Measurements from ENCODE around the gene FLOT1. TPM values are rescaled to one million over a fixed set of nuclear protein-coding genes. Genes with fewer than 3 reads are reported as not detected.

FLOT1 gene
- total and polyA plus RNA-seq, 2 donors (not counting 1 experiment from before 2014, with no cell fraction given): 71.2 to 79.4 TPM

DNA sequence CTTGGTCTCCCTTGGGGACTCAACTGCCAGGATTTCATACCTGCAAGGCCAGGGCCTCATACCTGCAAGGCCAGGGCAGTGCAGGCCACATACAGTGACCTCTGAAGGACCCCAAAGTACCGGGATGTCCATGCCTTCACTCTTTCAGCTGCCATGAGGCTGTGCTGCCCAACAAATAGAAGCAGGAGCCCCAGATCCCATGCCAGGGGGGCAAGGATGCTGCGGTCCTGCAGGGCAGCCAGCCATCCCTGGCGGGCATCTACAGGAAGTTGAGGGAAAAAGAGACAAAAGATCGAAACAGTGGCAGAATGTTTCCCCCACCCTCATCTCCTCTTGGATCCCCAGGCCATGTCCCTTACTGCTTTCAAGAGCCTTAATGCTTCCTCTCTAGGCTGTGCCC lies 52.5 kb downstream of the FLOT1 start:
- no peaks in the 10 kb centered on the region for H3K9me3 Mint-ChIP-seq (ENCODE audit: insufficient read depth)
- Histone ChIP-seq H3K4me1 (ENCODE audit: control insufficient read depth in 2 of 2, insufficient read depth in 2 of 2, low read length in 2 of 2) (peaks cover 36 to 43% of the 10 kb centered on the region in 2 donors), H3K36me3 (replicated peaks in 1 of 2; ENCODE audit: control extremely low read depth in 1 of 2, control insufficient read depth in 1 of 2, extremely low read depth in 1 of 2, insufficient read depth in 2 of 2, low read length in 1 of 2) (peaks cover 0 to 3% of the 10 kb centered on the region in 2 experiments), H3K79me2 (ENCODE audit: control insufficient read depth, insufficient read depth, low read length) (peaks cover 30% of the 10 kb centered on the region), H3K4me2 (replicated peaks; ENCODE audit: low read depth, low read length, poor library complexity, severe bottlenecking) (peak overlapping the region; percentile 100), H3K27me3 (replicated peaks in 1 of 4; ENCODE audit: control extremely low read depth in 1 of 4, control insufficient read depth in 3 of 4, insufficient read depth in 4 of 4, low read length in 3 of 4) (no peaks in the 10 kb centered on the region), H3K9me3 (ENCODE audit: control extremely low read depth in 1 of 3, control insufficient read depth in 2 of 3, insufficient read depth in 1 of 3, low read length in 2 of 3) (no peaks in the 10 kb centered on the region), H3K9ac (ENCODE audit: low read length) (peak overlapping the region; percentile 98), H3K27ac (ENCODE audit: low read length in 2 of 2) (peak overlapping the region; percentile 93 to 97), H3K4me3 (ENCODE audit: control extremely low read depth in 1 of 5, extremely low read depth in 1 of 5, insufficient read depth in 1 of 5, low read depth in 2 of 5, low read length in 4 of 5) (peak overlapping the region; percentile 65 to 94 (median 79)), H2AFZ (ENCODE audit: insufficient read depth, low read depth, low read length, poor library complexity, severe bottlenecking) (peak overlapping the region; percentile 65), H4K20me1 (ENCODE audit: control insufficient read depth, insufficient read depth, low read length, poor library complexity, severe bottlenecking) (peaks cover 26% of the 10 kb centered on the region)
- DNase-seq (peak; percentile 29), ATAC-seq (ENCODE audit: low read depth) (no peak)
- no peak for TF ChIP-seq EZH2 (IDR thresholded peaks at IDR 0.05; ENCODE audit: borderline replicate concordance, insufficient read depth, low read depth, low read length, poor library complexity, severe bottlenecking)
- TF ChIP-seq, protein P1, sequence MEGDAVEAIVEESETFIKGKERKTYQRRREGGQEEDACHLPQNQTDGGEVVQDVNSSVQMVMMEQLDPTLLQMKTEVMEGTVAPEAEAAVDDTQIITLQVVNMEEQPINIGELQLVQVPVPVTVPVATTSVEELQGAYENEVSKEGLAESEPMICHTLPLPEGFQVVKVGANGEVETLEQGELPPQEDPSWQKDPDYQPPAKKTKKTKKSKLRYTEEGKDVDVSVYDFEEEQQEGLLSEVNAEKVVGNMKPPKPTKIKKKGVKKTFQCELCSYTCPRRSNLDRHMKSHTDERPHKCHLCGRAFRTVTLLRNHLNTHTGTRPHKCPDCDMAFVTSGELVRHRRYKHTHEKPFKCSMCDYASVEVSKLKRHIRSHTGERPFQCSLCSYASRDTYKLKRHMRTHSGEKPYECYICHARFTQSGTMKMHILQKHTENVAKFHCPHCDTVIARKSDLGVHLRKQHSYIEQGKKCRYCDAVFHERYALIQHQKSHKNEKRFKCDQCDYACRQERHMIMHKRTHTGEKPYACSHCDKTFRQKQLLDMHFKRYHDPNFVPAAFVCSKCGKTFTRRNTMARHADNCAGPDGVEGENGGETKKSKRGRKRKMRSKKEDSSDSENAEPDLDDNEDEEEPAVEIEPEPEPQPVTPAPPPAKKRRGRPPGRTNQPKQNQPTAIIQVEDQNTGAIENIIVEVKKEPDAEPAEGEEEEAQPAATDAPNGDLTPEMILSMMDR (IDR thresholded peaks at IDR 0.05): no peak
- H3K27me3 Mint-ChIP-seq: no peaks in the 10 kb centered on the region
- intact Hi-C loops (cut with micrococcal nuclease): loop anchor here (1.0 kb wide), 1 partner anchor 8 kb away; no protein-coding TSS in a partner anchor
- CTCF ChIA-PET: interaction anchor here (1.1 to 8.9 kb wide), 5 partner anchors 10 to 145 kb away, joined by 3 to 151 read pairs (median 4); partner anchors contain the start of genes MDC1, MRPS18B and TUBB
- peak overlapping the region; percentile 97 for H3K4me3 Mint-ChIP-seq
- peaks cover 58% of the 10 kb centered on the region for H3K4me1 Mint-ChIP-seq
- POLR2A ChIA-PET: interaction anchor here (2.9 kb wide), 1 partner anchor 27 kb away, joined by 10 read pairs; the partner anchor contains the start of gene MDC1
- peak overlapping the region; percentile 99 for H3K27ac Mint-ChIP-seq
- WGBS (ENCODE audit: insufficient coverage): 35% methylated on average over 3 of the region's 4 CpGs

Measured in B cell (primary cell).